Cardiac muscle cell (in vitro differentiated cells and primary cell): ENCODE data around the gene PLA2R1. TPM values are rescaled to one million over a fixed set of nuclear protein-coding genes. Genes with fewer than 3 reads are reported as not detected.

Experiments
- DNase-seq, 2 donors: peaks; one replicate each; pipeline versions ENCODE4 v3.0.0 to v3.0.0-alpha.2; 2010 to 2017; ENCODE audit warnings: low read depth in 1 of 2, low spot score in 1 of 2
- H3K27ac ChIP-seq: fragments of 200-600 bp; sonication (generic); 2 replicates; pipeline ENCODE4 v1.5.1; 2016
- H3K27me3 ChIP-seq: fragments of 200-600 bp; sonication (generic); 2 replicates; pipeline ENCODE4 v1.6.0; 2016; ENCODE audit warnings: control low read depth
- H3K36me3 ChIP-seq: fragments of 200-600 bp; sonication (generic); 2 replicates; pipeline ENCODE4 v1.5.1; 2016; ENCODE audit warnings: control low read depth
- H3K4me1 ChIP-seq: fragments of 200-600 bp; sonication (generic); 2 replicates; pipeline ENCODE4 v1.8.1; 2017; ENCODE audit warnings: low read depth, mild to moderate bottlenecking, mixed run types
- H3K4me3 ChIP-seq: fragments of 200-600 bp; sonication (generic); 2 replicates; pipeline ENCODE4 v1.5.1; 2016; ENCODE audit warnings: mild to moderate bottlenecking
- H3K9me3 ChIP-seq: fragments of 200-600 bp; sonication (generic); 2 replicates; pipeline ENCODE4 v1.5.1; 2017; ENCODE audit warnings: low read depth, mild to moderate bottlenecking, control low read depth
- polyA plus RNA-seq: library from polyadenylated mRNA; unstranded; fragments of >200 nt; fragmentation: Nextera tagmentation; extraction: Ambion mirVana; gene quantifications from 2 replicates; pipeline ENCODE4 v1.2.1, GENCODE V29; 2016
- total RNA-seq: library from RNA; depleted of rRNA; stranded (reverse); fragments of >200 nt; gene quantifications from 2 replicates; pipeline ENCODE4 v1.2.3, GENCODE V29; 2016
- TF ChIP-seq, protein P1 (sequence below): IDR thresholded peaks from 2 replicates; pipeline ENCODE4 v1.5.1; 2012; ENCODE audit warnings: low read depth, mild to moderate bottlenecking, low read length

PLA2R1 gene
- total and polyA plus RNA-seq, 2 experiments from 2014 or later = 0.09 TPM; not detected in 1

DNA sequence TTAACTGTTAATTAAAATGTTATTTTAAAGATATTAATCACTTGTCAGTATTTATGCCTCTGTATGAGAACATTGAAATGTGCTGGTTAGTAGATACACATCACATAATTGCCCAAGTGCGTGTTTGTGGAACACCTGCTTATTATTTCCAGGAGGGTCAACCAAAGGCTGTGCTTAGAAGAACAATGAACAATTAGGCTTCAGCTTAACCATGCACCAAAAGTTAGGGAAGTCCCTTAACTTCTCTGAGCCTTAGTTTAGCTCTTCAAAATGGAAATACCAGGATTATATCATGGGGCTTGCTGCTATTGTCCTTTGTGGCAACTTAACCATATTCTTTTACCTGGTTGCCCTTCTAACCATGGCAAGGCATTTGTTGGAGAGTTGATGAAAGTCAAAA is 43.0 kb upstream of the PLA2R1 start:
- Histone ChIP-seq H3K9me3 (no peaks in the 10 kb centered on the region), H3K36me3 (no peaks in the 10 kb centered on the region), H3K4me1 (peaks cover 3% of the 10 kb centered on the region), H3K4me3 (no peak overlapping the region), H3K27me3 (no peaks in the 10 kb centered on the region), H3K27ac (no peak overlapping the region)
- no peak for DNase-seq
- TF ChIP-seq, protein P1, sequence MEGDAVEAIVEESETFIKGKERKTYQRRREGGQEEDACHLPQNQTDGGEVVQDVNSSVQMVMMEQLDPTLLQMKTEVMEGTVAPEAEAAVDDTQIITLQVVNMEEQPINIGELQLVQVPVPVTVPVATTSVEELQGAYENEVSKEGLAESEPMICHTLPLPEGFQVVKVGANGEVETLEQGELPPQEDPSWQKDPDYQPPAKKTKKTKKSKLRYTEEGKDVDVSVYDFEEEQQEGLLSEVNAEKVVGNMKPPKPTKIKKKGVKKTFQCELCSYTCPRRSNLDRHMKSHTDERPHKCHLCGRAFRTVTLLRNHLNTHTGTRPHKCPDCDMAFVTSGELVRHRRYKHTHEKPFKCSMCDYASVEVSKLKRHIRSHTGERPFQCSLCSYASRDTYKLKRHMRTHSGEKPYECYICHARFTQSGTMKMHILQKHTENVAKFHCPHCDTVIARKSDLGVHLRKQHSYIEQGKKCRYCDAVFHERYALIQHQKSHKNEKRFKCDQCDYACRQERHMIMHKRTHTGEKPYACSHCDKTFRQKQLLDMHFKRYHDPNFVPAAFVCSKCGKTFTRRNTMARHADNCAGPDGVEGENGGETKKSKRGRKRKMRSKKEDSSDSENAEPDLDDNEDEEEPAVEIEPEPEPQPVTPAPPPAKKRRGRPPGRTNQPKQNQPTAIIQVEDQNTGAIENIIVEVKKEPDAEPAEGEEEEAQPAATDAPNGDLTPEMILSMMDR = no peak

DNA sequence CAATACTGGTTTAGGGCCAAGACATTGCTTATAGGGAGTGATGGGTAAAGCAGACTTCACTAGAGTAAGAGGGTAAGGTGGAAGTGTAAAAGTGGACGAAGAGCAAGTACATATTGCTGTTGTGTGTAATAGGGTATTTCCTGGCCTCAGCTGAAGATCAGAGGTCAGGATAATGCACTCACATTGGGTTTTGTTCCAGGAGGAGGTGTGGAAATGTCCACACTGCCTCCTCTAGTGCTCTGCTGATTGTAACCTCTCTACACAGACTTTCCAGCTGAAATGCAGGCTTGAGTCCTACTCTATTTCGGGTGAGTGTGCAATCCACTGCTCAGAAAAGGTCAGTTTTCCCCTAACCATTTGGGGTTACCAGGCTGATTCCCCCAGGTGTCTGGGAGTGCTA is 41.7 kb upstream of the PLA2R1 start:
- Histone ChIP-seq H3K27me3 (no peaks in the 10 kb centered on the region), H3K4me1 (no peaks in the 10 kb centered on the region), H3K9me3 (no peaks in the 10 kb centered on the region), H3K27ac (no peak overlapping the region), H3K4me3 (no peak overlapping the region), H3K36me3 (no peaks in the 10 kb centered on the region)
- TF ChIP-seq, protein P1 = no peak
- no peak for DNase-seq

DNA sequence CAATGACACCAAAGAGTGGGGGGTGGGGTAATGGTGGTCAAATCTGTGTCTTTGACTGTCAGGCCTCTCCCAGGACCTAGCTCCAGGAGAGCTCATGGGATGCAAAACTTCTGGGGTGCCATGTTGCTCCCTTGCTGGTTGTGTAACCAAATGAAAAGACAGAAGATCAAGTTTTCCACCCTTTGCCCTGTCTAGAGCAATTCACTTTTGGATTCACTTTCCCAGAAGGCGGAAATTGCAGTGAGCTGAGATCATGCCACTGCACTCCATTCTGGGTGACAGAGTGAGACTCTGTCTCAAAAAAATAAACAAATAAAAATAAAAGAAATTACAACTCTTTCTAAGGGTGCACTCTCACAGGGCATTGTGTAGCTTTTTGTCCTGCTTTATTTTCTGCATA is 34.9 kb upstream of the PLA2R1 start:
- no peaks in the 10 kb centered on the region for H3K9me3 ChIP-seq
- H3K4me1 ChIP-seq = no peaks in the 10 kb centered on the region
- H3K36me3 ChIP-seq = no peaks in the 10 kb centered on the region
- H3K27me3 ChIP-seq = no peaks in the 10 kb centered on the region
- DNase-seq = no peak
- H3K4me3 ChIP-seq = no peak overlapping the region
- TF ChIP-seq, protein P1 = no peak
- no peak overlapping the region for H3K27ac ChIP-seq

DNA sequence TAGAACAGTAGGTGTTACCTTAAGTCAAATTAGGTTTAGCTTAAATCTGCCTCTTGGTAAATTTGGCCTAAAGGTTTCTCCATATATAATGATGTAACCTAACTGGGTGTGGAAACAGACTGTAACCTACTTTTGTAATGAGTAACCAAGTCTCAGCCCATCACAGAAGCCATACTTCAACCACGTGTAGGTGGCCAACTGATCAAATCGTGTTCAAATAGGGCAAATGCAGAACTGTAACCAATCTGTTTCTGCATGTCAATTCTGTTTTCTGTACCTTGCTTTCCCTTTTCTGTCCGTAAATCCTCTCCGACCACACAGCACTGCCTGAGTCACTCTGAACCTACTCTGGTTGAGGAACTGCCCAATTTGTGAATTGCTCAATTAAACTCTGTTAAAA is 34.0 kb upstream of the PLA2R1 start:
- Histone ChIP-seq H3K36me3 (no peaks in the 10 kb centered on the region), H3K27ac (no peak overlapping the region), H3K27me3 (no peaks in the 10 kb centered on the region), H3K9me3 (no peaks in the 10 kb centered on the region), H3K4me3 (no peak overlapping the region), H3K4me1 (no peaks in the 10 kb centered on the region)
- TF ChIP-seq, protein P1 = no peak
- no peak for DNase-seq

DNA sequence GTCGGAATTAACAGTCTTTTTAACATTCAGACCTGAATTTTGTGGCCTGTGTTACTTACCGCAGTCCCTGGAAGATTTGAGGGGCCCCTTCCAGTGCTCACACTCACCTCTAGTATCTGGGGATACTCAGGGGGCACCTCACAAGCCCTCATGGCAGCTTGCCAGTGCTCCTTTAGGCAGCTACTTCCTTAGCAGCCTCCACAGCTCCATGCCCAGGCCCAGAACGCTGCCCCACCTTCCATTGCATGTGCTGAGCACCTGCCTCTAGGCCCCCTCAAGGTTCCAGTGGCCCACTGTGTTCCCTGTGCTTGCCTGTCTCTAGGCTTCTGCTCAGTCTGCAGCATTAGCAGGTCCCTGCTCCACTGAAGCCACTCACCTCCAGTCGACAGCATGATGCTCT is 30.0 kb upstream of the PLA2R1 start:
- Histone ChIP-seq H3K9me3 (peaks cover 3% of the 10 kb centered on the region), H3K4me1 (no peaks in the 10 kb centered on the region), H3K4me3 (no peak overlapping the region), H3K27me3 (no peaks in the 10 kb centered on the region), H3K36me3 (no peaks in the 10 kb centered on the region), H3K27ac (no peak overlapping the region)
- DNase-seq = no peak
- TF ChIP-seq, protein P1 = no peak

DNA sequence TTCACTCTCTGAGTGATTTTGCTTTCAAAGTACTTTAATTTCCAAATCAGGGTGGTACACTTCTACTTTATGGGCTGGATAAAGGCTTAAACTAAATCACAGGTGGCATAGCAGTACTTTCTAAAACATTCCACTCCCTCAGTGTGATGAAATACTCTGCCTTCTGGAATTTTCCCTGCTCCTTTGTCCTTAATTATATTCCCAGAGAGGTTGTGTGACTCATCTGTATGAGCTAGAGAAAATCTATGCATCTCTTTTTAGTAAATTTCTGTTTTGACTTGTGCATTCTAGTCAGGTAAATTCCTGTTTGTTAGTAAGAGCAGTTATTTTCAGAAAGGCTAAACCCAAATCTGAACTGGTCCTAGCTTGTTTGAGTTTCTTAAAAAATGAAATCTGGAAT is 29.0 kb upstream of the PLA2R1 start:
- TF ChIP-seq, protein P1 = no peak
- peak in 1 of 2 donors; percentile 50 for DNase-seq
- no peak overlapping the region for H3K27ac ChIP-seq
- H3K9me3 ChIP-seq = peaks cover 7% of the 10 kb centered on the region
- no peaks in the 10 kb centered on the region for H3K4me1 ChIP-seq
- H3K36me3 ChIP-seq = no peaks in the 10 kb centered on the region
- no peak overlapping the region for H3K4me3 ChIP-seq
- H3K27me3 ChIP-seq = no peaks in the 10 kb centered on the region
